Kasumi-1 (cell line): ENCODE measurements around the gene TRIM31.
A peak's percentile ranks its signal among the peaks of the same experiment; 100 is the strongest.

Experiments used
- DNase-seq, 2 experiments: peaks; one replicate each; lab custom pipeline; 2025; lab: John Stamatoyannopoulos, UW

TRIM31 gene, protein sequence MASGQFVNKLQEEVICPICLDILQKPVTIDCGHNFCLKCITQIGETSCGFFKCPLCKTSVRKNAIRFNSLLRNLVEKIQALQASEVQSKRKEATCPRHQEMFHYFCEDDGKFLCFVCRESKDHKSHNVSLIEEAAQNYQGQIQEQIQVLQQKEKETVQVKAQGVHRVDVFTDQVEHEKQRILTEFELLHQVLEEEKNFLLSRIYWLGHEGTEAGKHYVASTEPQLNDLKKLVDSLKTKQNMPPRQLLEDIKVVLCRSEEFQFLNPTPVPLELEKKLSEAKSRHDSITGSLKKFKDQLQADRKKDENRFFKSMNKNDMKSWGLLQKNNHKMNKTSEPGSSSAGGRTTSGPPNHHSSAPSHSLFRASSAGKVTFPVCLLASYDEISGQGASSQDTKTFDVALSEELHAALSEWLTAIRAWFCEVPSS

DNA sequence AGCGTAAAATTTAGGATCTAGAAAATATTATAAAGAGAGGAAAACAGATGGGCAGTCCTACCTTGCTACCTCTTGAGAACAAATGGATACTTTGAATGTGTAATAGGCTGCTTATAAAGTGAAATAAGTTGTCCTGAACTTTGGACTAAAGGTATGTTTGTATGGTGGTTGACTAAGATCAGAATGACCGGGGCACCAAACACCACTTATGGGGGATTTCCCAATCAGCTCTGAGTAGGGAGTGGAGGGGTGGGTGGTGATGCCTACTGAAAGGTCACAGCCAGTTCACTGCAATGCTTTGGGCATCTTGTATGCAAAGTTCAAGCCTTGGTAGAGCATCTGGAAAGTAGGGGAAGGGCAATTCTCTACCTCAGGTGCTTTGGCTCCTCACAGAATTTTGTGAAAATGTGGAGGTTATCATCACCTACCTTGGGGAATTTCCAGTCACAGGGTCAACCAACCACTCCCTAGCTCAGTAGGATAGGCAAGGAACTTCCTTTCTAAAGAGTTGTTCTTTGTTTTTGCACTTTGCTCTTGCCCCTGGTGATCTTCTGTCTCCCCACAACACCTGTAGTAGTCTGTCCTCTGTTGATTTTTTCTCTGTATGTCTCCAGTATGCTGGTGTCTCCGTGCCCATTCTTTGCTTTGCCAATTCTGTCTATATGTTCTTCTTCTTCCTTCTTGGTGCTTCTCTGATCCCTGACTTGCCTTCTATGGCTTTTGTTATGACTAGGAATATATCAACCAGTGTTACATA is at the start of gene TRIM31:
TSS of gene TRIM31 (minus strand) at position 88 of the 757 bp plus-strand sequence. CDS start 285 bp downstream, outside the sequence.
- no peak for DNase-seq

DNA sequence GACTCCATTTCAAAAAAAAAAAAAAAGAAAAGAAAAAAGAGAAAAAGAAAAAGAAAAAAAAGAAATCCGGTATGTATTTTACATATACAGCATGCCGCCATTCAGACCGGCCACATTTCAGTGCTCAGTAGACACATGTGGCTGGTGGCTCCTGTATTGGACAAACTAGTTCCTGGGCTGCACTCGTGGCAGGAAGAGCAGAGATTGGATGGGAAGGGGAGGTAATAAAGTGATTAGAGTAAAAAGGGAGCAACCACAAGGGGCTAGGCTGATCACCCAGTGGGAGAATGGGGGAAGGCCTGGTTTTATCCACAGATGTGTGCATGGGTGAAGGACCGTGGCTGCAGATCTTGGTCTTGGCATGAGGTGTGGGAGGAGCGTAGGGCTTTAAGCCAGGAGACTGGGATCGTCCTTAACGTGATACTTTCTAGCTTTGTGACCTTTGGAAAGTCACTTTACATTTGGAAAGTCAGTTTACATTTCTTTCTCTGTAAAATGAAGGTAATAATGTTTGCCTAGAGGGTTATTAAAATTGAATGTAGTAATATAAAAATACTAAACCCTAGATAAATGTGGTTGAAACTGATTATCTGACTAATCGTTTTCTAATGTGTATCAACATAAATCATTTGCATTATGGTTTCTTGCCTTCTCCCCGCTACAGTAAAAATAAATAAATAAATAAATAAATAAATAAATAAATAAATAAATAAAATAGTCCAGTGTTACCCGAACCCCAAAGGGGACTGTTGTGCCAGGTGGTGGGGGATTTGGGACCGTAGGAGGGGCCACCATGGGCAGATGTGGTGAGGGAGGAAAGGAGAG is 49.6 kb upstream of the TRIM31 start:
- DNase-seq, result no peak

DNA sequence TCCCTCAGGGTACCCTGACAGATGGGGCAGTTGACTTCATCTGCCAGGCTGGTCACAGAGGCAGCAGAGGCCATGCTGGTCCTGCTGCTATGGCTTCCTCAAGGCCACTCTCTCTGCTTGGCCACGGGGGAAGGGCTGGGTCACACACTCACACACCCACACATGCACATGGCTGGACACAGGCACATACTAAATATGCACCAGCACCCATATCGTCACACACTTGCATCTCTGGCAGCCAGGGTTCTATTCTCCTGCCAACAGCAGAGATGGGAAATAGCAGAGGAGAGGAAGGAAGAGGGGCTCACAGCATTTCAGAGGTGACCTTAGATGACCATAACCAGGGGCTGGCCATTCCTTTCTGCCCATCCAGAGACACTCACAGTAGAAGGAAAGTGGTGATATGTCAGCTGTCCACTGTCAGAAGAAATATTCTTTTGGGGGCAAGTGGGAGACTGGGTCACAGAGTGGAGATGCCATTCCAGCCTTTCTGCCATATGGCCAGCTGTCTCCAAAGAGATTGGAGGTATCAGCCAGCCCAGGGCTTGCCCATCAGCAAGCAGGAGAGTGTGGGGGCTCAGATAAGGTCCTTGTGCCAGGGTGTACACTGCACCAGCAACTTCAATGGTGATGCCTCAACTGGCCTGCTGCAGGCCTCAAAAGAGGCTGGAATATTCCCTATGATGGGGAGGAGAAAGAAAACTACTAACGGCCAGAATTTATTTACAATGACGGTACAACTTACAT is 48.1 kb upstream of the TRIM31 start, which contains the start of gene TRIM10:
TSS of gene TRIM10 (minus strand) at position 427 of the 747 bp plus-strand sequence. CDS start at position 74, 353 bp downstream.
- DNase-seq, result no peak

DNA sequence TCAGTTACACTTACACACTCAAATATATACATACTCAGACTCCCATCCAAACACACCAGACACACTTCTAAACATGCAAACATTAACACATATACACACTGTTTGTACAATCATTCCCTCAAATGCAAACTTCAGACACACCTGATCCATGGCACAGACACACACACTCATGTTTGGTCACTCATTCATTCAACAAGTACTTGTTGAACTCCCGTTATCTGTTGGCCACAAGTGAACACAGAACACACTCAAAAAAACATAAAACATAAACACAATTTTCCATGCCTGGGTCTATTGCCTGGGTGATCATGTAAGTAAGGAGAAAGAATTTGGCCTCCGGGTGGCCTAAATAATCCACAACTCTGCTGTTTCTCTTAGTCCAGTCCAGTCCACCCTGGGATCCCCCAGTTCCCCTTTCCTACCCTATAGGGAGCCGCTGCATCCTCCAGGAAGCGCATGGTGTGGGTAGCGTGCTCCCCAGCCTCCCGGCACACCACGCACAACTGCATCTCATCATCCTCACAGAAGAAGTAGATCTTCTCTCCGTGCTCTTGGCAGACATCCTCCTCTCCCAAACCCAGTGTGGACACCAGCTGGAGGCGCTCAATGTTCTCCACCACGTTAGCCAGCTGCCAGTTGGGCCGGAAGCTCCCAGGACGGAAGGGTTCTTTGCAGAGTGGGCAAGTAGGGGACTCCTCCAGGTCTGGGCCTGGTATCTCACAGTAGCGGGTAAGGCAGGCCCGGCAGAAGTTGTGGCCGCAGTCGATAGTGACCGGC is 47.3 kb upstream of the TRIM31 start:
- no peak for DNase-seq

DNA sequence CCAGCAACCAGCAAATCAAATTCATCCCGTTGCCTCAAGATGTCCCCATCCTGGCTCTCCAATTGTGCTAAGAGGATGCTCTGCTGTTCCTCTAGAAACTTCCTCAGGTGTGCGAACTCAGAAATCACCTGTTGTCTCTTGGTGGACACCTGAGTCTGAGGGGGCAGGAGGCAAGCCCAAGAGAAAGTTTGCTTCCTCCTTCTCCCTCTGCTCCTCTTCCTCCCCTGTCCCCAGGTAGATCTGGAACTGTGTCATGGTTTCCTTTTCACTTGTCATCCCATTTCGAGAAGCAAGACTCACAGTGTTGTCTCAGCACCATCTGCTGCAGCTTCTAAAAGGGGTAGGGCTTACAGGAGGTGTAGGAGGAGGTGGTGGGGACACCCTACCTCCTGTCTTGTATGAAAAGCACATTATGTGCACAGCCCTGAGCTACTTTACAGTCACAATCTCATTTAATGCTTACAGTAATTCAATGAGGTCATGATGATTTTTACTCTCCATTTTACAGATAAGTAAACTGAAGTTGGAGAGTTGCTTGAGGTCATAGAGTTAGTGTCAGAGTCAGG is 45.7 kb upstream of the TRIM31 start:
- no peak for DNase-seq

DNA sequence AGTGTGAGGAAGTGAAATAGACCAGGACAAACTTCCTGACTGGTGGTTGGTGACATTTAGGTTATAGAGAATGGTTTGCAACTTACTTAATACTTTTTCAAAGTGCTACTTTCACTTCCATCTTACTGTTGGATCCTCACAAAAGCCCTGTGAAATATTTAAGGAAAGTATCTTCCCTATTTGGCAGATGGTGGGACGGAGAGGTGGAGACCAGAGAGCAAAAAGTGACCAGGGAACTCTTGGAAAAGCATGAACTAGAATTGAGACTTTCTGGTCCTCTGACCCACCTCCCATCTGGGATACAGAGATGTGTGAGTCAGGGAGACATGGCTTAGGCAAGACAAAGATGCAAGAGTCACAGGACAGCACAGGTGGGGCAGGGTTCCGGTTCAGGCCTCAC is 45.1 kb upstream of the TRIM31 start:
- no peak for DNase-seq

DNA sequence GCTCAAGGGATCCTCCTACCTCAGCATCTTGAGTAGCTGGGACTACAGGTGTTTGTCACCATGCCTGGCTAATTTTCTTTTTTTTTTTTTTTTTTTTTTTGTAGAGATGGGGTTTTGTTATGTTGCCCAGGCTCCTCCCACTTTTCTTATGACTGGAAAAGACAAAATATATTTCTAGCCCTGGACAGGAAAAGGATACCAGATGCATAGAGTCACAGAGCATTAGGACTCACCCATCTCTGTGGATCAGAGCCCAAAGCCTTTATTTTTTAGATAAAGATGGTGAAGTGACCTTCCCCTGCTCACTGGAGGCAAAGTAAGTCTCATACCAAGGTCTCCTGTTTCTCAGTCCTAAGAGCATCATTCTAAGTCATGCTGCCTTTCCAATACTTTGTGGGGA is 44.7 kb upstream of the TRIM31 start:
- no peak for DNase-seq

DNA sequence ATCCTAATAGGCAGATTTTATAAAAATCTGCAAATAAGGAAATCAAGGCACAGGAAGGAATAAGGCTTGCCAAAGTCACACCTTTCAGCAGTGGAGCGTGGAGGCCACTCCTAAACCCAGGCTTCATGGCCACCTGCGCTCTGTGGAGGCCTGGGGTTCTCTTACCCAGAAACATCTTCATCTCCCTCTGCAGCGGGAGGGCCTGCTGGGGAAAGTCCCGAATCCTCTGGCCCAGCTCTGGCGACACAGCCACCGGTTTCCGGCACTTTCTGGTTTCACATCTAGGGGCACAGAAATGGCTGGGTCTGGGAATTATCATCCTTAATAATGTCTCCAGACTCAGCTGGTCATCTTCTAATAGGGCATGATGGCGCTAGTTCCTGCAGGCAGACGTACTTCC is 43.9 kb upstream of the TRIM31 start:
- no peak for DNase-seq

DNA sequence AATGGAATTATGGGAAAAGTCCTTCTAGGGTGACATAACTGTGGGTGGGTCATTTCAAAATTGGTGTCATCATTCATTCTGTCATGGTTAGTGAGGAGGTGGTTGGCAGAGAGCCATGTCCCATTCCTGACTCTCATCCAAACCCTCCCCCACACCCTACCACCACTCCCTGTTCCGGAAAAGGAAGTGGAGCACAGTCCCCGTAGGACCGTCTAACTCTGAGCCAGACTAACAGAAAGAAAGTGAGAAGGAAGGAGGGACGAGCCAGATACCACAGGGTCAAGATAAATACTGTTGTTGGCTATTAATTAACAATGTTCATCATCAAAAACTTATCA is 43.3 kb upstream of the TRIM31 start:
- peak; percentile 57 to 60 for DNase-seq

DNA sequence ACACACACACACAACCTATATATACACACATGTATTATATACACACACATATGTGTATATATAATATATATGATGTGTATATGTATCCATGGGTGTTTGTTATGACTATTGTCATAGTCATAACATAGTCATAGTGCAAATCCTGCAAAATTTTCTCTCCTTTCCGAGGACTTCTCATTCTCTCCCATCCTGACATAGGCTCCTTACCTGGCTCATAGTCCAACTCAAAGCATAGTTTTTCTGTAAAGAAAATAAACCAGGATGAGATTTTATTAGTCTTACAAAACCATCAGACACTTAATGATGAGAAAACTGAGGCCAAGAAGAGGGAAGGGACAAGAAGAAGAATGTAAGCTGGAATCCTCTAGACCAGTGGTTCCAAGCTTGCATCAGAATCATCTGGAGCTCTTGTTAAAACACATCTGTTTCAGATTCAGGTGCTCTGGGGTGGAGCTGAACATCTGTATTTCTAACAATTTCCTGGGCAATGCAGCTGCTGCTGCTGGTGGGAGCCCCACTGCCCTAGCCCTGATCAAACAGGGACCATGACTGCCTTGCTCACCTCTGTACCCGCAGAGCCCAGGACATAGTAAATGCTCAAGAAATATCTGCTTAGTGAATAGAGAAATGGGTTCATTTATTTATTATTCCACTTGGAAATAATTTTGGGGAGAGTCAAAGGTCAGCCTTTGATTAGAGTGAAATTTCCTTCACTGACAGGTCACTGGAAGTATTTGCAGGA is 42.8 kb upstream of the TRIM31 start:
- no peak for DNase-seq

DNA sequence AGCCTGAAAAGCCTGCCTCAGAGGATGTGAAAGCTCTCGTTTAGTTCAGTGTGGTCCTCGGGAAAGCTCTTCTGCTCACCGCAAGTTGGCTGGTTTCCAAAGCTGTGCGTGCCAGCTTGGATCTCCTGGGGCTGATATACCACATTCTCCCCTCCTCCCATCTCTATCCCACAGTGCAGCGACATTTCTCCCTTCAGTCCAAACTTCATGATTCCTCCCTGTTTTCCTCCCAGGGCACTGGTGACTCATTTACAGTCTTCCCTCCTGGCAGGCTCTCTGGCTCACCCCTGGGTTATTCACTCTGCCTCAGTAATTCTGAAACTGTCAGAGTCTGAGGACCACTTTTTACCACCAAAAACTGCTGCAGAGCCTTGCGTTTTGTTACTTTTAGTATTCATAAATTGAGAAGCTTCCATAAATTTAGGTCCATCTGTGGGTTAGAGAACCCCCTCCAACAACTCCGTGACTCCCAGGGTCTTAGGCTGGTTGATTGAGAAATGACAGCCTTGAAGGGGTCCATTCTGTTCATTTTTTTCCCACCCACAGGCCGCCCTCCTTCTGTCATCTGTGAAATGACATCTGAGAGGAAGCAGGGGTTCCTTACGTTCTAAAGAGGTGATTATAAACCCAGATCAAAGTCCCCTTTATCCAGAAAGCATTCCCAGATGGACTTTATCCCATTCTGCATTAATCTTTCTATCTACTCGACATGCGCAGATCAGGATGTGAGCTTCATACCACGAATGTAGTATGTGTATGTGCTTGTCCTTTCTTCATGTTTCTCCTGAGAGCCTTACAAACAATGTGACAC is 42.0 kb upstream of the TRIM31 start:
- DNase-seq, result no peak

DNA sequence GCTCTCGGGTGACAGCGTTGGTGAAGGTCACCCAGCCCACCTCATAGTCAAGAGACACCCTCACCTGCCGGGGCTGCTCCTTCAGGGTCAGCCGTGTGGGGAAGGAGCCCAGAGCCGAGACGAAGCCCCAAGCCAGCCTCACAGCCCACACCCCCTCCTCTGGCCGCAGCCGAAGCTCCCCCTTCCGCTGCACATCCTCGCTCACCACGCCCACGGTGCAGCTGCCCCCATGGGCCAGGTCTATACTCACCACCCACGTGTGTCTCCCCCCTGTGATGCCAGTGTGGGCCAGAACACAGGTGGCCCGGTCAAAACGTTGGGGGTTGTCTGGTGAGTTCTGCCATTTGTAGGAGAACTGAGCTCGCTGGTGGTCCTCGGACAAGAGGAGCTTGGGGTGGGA is 41.2 kb upstream of the TRIM31 start:
- DNase-seq, result no peak

DNA sequence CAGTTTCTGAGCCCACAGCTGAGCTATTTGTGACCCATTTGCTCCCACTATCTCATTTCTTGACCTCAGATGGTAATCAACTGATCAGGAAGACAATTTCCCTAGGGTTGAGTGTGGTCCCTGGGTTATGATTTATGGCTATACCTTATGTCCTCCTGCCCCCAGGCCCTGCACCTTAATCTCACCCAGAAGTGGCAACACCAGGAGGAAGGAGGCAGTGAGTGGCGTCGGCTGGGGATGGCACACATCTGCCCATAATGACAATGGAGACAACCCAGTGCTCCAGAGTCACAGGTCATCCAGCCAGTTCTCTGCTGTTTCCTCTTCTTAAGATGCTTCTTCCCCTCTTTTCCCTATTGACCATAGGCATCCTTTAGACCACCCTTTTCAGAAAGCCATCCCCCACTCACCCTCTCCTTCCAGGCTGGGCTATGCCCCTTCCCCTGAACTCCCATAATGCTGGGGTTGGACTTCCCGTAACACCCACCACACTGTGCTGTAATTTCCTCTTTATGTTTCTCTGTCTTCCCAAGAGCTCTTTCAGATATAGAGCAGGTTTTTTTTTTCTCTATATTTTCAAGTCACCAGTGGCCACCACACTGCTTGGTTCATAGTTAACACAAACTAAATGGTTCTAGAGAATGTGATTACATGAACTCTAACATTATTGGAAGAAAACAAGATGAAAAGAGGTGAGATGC is 40.2 kb upstream of the TRIM31 start:
- peak in 1 of 2 experiments; percentile 14 for DNase-seq

DNA sequence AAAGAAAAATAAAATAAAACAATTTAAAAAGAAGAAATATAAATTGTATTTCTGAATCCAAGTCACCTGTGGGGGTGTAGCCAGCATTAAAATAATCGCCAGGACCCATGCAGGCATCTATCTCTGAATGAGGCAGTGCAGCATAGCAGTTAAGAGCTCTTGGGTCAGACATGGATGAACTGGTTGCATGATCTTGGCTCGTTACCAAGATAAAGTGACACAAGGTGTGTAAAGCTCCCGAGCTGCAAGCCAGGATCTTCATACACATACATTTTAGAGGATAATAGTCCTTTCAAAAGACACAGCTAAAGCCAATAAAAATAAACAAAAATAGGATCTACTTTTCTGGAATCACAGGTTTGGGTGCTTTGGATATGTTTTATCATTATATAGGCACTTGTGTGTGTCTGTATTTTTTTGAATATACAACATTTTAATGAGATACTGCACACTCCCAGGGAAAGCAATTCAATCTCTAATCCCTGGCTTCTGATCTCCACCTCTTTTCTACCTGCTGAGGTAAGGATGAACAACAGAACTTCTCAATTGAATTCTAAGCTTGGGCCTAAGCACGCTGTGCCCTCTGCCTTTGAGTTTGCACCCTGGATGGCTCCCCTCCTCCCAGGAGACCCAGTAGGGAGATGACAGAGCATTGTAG is 39.3 kb upstream of the TRIM31 start:
- DNase-seq, result no peak

DNA sequence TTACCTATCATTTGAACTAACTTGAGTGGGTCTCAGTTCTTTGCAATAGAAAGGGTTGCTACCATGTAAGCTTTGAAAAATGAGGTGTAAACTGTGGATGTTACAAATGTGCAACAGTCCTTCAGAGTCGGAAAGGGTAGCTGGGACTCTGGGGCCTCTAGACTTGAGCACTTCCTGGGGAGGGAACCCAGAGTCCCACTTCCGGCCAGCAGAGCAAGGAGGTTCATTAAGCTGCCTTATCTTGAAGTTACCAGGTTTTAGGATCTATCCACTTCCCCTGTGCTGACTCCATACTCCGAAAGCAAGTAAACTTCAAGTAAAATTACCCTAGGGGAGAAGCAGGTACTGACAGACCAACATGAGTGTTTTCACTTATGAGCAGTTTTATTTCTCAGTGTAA is 38.7 kb upstream of the TRIM31 start:
- DNase-seq, result peak; percentile 78 to 82

DNA sequence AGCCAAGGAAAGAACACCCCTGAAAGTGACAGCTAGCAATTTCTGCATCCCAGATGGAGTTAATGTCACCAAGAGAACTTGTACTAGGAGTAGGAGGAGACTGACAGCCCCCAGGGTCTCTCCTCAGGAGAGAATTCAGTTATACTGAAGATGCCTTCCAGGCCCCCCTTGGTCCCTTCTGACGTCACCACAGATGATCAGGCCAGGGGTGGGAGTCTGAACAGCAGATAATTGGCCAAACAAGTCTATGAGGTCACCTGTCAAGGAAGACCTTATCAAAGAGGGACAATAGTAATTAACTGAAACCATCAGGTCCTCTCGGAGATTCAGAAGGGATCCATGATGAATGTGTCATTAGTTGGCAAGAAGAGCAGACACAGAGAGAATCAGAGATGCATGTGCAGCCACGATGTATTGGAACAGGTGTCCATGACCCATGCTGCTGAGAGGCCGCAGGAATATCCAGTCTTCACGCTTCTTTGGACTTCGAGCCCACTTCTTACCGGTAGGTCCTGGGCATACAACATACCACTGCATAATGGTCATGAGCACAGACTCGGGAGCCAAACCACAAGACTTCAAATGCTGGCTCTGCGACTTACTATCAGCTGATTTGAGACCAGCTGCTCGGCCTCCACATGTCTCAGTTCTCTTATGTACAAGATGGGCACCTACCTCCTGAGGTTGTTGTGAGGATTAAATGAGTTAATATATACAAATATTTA is 37.9 kb upstream of the TRIM31 start:
- DNase-seq, result no peak
